ENCODE results near the gene UBE2G1. TPM values are rescaled to one million over a fixed set of nuclear protein-coding genes. Genes with fewer than 3 reads are reported as not detected.

Gene UBE2G1
- total and polyA plus RNA-seq, 11 donors = 19.4 to 125 (median 94.7) TPM

DNA sequence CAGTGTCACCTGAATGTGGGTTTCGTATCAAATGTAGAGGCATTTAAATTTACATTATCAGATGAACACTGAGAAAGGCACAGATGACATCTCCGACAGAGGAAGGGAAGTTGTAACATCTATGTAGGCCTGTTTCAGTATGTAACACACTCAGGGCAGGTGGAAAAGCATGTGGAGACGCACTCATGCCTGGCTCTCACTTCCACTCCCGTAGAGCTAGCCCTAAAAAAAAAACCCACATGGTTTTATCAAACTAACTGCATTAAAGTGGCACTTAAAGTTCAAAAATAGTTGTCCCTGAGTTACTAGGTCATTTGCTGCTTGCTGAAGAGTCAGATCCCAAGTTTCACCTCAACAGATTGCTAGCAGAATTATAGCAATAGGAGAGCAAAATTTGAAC, 96.6 kb downstream of the UBE2G1 start:
- Histone ChIP-seq H3K27ac (peak overlapping the region in 10 of 12 donors; percentile 37 to 77 (median 62)), H3K9me3 (no peaks in the 10 kb centered on the region), H3K36me3 (peaks cover 0 to 37% (median 13%) of the 10 kb centered on the region in 9 donors), H3K4me3 (no peak overlapping the region), H3K4me1 (peaks cover 0 to 43% (median 14%) of the 10 kb centered on the region in 12 donors), H3K27me3 (no peaks in the 10 kb centered on the region)
- no peak for TF ChIP-seq POLR2A (IDR thresholded peaks at IDR 0.05)
- TF ChIP-seq, protein P1, sequence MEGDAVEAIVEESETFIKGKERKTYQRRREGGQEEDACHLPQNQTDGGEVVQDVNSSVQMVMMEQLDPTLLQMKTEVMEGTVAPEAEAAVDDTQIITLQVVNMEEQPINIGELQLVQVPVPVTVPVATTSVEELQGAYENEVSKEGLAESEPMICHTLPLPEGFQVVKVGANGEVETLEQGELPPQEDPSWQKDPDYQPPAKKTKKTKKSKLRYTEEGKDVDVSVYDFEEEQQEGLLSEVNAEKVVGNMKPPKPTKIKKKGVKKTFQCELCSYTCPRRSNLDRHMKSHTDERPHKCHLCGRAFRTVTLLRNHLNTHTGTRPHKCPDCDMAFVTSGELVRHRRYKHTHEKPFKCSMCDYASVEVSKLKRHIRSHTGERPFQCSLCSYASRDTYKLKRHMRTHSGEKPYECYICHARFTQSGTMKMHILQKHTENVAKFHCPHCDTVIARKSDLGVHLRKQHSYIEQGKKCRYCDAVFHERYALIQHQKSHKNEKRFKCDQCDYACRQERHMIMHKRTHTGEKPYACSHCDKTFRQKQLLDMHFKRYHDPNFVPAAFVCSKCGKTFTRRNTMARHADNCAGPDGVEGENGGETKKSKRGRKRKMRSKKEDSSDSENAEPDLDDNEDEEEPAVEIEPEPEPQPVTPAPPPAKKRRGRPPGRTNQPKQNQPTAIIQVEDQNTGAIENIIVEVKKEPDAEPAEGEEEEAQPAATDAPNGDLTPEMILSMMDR (IDR thresholded peaks at IDR 0.05) = no peak
- DNase-seq (no peak), ATAC-seq (peak in 3 of 4 donors; percentile 35 to 69 (median 38))
- 47 to 63% (median 58%) methylated on average over 4 of the region's 4 CpGs for WGBS, 4 donors
- intact Hi-C loops (cut with DNase I) = loop anchor here in 3 of 10 donors (5.0 to 10.0 kb wide), 3 partner anchors 55 to 97 kb away; partner anchors contain the start of gene UBE2G1 (in 2 of the 3)

DNA sequence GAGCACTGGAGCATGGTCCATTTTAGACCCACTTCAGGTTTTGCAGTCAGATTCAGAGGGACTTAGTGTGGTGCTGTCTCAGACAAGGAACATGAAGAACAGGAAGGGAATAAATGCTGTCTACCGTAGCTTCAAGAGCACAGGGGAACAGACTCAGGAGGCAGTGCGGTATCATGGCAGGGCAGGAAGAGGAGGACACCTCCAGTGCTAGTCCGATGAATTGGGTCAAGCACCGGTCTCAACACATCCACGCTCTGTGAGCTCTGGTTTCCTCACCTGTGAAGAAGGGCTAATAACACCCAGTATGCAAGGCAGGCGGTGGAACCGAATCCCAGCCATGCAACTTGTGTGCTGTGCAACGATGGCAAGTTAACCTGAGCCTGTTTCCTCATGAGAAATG, 99.1 kb downstream of the UBE2G1 start:
- no peak for TF ChIP-seq POLR2A (IDR thresholded peaks at IDR 0.05)
- TF ChIP-seq, protein P1 (IDR thresholded peaks at IDR 0.05) = no peak
- Histone ChIP-seq H3K9me3 (no peaks in the 10 kb centered on the region), H3K36me3 (peaks cover 0 to 36% (median 13%) of the 10 kb centered on the region in 9 donors), H3K4me1 (peaks cover 3 to 50% (median 19%) of the 10 kb centered on the region in 12 donors), H3K27ac (no peak overlapping the region), H3K4me3 (no peak overlapping the region), H3K27me3 (no peaks in the 10 kb centered on the region)
- ATAC-seq (no peak), DNase-seq (no peak)
- intact Hi-C loops (cut with DNase I) = loop anchor here in 3 of 10 donors (5.0 to 10.0 kb wide), 3 partner anchors 53 to 100 kb away; partner anchors contain the start of gene UBE2G1 (in 2 of the 3)
- 92 to 96% (median 95%) methylated on average over 8 of the region's 8 CpGs for WGBS, 4 donors

DNA sequence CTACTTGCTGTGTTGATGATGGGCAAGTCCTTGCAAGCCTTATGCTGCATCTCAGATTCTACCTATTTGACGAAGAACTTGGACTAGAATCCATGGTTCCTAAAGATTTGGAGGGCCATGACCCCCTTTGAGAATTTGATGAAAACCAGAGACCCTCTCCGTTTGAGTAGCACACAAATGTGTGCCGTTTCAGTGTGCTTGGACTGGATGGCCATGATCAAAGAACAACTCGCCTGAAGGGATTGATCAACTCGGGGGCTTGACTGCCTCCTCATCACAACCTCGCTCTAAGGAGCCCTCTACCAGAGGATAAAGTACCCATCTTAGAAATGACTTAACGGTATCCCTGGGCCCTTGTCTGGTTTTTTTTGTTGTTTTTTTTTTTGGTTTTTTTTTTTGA, 99.9 kb downstream of the UBE2G1 start:
- Histone ChIP-seq H3K4me1 (peaks cover 6 to 53% (median 27%) of the 10 kb centered on the region in 12 donors), H3K27ac (no peak overlapping the region), H3K9me3 (no peaks in the 10 kb centered on the region), H3K27me3 (no peaks in the 10 kb centered on the region), H3K36me3 (peaks cover 0 to 34% (median 13%) of the 10 kb centered on the region in 9 donors), H3K4me3 (no peak overlapping the region)
- no peak for DNase-seq
- intact Hi-C loops (cut with DNase I) = loop anchor here in 3 of 10 donors (5.0 to 10.0 kb wide), 3 partner anchors 52 to 101 kb away; partner anchors contain the start of gene UBE2G1 (in 2 of the 3)
- no peak for ATAC-seq
- no peak for TF ChIP-seq POLR2A (IDR thresholded peaks at IDR 0.05)
- TF ChIP-seq, protein P1 (IDR thresholded peaks at IDR 0.05) = no peak
- WGBS, 4 donors = 80 to 86% (median 81%) methylated on average over 7 of the region's 7 CpGs

DNA sequence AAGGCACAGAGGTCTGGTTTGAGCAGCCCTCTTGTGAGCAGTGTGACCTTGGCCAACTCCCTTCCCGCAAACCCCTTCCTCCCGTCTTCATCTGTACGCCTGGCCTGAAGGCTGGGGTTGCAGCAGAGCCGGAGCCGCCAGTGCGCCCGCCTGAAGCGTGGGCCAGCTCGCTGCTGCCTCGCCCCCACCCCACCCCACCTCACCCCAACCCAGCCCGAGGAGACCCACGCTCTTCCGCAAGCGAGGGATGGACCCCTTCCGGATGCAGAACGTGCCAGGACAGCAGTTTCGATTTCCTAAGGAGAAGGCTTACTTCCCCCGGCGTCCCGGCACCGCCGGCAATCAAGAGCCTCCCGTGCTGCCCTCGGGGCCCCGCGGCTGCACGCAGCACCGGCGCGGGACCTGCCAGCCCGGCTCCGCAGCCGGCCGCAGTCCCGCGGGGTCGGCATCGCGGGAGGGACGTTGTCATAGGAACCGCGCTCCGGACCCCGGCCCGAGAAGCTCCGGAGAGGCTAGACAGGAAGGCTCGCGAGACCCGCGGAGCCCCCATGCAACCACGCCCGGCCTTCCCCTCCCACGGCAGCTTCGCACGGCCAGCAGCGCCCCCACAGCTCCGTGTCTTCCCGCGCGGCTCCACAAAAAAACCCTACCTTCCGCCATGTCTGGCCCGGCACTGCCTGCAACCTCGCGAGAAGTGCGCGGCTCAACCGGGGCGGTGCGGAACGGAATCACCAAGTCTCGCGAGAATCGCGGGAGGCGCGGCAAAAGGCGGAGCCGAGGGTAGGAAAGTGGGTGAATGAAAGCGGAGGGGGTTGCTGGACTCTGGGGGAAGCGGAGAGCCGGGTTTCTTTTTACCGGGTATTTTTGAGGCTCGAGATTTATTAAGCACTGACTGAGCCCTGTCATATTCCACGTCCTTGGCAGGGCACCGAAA, 102.9 kb downstream of the UBE2G1 start, which contains the start of gene ANKFY1:
Gene ANKFY1, minus strand, starts transcription at position 698 of the 934 bp plus-strand sequence. Its CDS starts 38 bp downstream, at position 660.
- ATAC-seq = peak; percentile 93 to 98 (median 96)
- Histone ChIP-seq H3K4me1 (peaks cover 0 to 34% (median 19%) of the 10 kb centered on the region in 12 donors), H3K27ac (peak within 1 kb of the TSS; percentile 74 to 95 (median 90)), H3K27me3 (no peaks in the 10 kb centered on the region), H3K4me3 (peak within 1 kb of the TSS; percentile 83 to 99 (median 97)), H3K9me3 (peaks cover 0 to 16% (median 9%) of the 10 kb centered on the region in 12 donors), H3K36me3 (peaks cover 0 to 36% (median 8%) of the 10 kb centered on the region in 9 donors)
- peak; percentile 97 to 99 (median 97) for DNase-seq
- TF ChIP-seq, protein P1 (IDR thresholded peaks at IDR 0.05) = peak in 5 of 12 donors; percentile 15 to 38 (median 34)
- TF ChIP-seq POLR2A (IDR thresholded peaks at IDR 0.05) = peak in 1 of 2 donors; percentile 87
- intact Hi-C loops (cut with DNase I) = loop anchor here in 5 of 10 donors (5.0 to 10.0 kb wide), 5 partner anchors 36 to 101 kb away; partner anchors contain the start of gene UBE2G1 (in 1 of the 5)
- 0 to 1% (median 1%) methylated on average over 43 to 85 of the region's 85 CpGs for WGBS, 4 donors
